Measurements from ENCODE around the gene COX10.

The COX10 gene

GRCh38 chr17:14245002-14245401 lies 175.7 kb downstream of the COX10 start:
- no peak for DNase-seq (ENCODE audit: low read depth)
- no peak overlapping the region for H3K4me3 ChIP-seq (ENCODE audit: control insufficient read depth, low read depth, low read length)
- no peak for TF ChIP-seq CTCF (IDR thresholded peaks at IDR 0.05; ENCODE audit: control insufficient read depth, insufficient read depth, low read depth, low read length, missing control alignments)

- no peak overlapping the region for H3K4me3 ChIP-seq (ENCODE audit: control insufficient read depth, low read depth, low read length)
- TF ChIP-seq CTCF (IDR thresholded peaks at IDR 0.05; ENCODE audit: control insufficient read depth, insufficient read depth, low read depth, low read length, missing control alignments): no peak
- DNase-seq (ENCODE audit: low read depth): no peak
Observed at GRCh38 chr17:14245629-14246028, 176.3 kb downstream of the COX10 start.

All from AG09309 (cell line).